GM13977 (cell line): ENCODE measurements around the gene RIN2.

ENCODE experiments used
- DNase-seq: peaks from one replicate; pipeline ENCODE4 v3.0.0; 2012; ENCODE audit warnings: low spot score
- CTCF ChIP-seq: IDR thresholded peaks from 2 replicates; pipeline ENCODE4 v1.5.1; 2012; ENCODE audit warnings: mild to moderate bottlenecking, control low read depth; ENCODE audit not compliant: insufficient read depth; ENCODE audit errors: extremely low read depth, missing control alignments
- in situ Hi-C: fragments of 300-500 bp; cut with MboI; formaldehyde crosslinking; loops from one replicate; pipeline ENCODE4 v1.12.0; 2022; ENCODE audit warnings: low sequenced_read_pairs, low pct_unique_long_range_greater_than_20kb, mixed read lengths, inconsistent platforms; ENCODE audit not compliant: unreplicated experiment

RIN2 gene

GRCh38 chr20:19723813-19724430 lies 34.1 kb upstream of the RIN2 start:
- DNase-seq, result no peak
- in situ Hi-C loops, result no loop called here
- no peak for TF ChIP-seq CTCF

GRCh38 chr20:19725373-19725772 lies 32.7 kb upstream of the RIN2 start:
- in situ Hi-C loops, result no loop called here

GRCh38 chr20:19725814-19726525 lies 32.1 kb upstream of the RIN2 start:
- DNase-seq, result no peak
- in situ Hi-C loops, result no loop called here
- TF ChIP-seq CTCF, result no peak

More at GRCh38 chr20:19725373-19725772, 32.7 kb upstream of the RIN2 start:
- no peak for TF ChIP-seq CTCF
- DNase-seq, result no peak

- no peak for DNase-seq
- no peak for TF ChIP-seq CTCF
- in situ Hi-C loops, result no loop called here
Measured at GRCh38 chr20:19727251-19727847, 30.7 kb upstream of the RIN2 start.

- no peak for DNase-seq
- TF ChIP-seq CTCF, result no peak
- in situ Hi-C loops, result no loop called here
Measured at GRCh38 chr20:19729672-19730071, 28.4 kb upstream of the RIN2 start.

GRCh38 chr20:19730706-19731105 lies 27.4 kb upstream of the RIN2 start:
- no peak for DNase-seq
- in situ Hi-C loops, result no loop called here
- no peak for TF ChIP-seq CTCF
